ENCODE measurements around the gene B4GALNT3.

The B4GALNT3 gene

DNA sequence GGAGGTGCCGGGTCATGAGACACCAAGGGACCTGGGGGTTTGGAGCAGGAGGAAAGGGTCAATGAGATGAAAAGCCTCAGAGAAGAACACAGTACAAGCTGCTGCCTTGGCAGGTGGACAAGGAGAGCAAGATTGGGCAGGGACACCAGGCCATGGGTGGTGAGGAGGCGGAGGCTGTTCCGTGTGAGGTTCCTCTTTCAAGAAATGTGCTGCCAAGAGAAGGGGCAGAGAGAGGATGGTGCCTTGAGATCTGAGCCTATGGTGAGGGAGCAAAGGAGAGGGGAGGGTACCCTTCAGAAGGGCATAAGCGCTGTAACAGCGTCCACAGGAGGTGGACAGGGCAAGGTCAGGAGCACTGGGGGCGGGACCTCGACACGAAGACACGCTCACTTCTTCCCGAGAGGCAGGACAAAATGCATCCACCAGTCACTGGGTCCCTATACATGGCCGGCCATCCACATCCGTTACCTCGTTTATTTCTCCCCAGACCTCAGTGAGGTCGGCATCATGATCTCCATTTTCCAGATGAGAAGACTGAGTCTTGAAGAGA lies 100.2 kb downstream of the B4GALNT3 start:
- DNase-seq (ENCODE audit: low spot score) = no peak

DNA sequence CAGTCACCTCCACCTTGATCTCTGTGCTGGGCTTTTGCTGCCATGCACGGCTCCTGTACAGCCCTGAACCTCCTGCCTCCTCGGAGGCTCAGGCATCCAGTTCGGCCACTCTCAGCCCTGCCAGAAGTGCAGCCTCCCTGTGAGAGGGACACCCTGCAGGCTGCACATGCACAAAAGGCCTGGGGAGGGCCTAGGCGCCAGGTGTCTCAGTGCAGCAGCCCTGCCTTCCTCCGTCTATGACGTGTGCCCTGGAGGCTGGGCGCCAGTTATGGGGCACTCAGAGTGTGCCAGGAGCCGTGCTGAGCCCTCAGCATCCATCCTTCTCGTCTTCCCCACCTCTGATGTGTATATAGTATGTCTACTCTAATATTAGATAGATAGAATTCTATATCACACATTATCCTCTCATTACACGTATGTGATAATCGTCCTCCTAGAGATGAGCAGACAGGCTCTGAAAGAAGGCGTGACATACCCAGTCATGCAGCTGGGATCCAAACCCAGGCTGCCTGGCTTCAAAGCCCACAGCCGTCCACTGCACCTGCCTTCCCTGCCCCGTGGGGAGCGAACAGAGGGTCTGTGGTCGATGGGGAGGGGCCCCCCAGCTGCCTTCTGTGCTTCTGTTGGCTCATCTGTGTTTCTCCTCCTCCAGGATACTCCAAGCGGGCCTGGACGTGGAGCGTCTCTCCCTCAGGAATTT lies 101.1 kb downstream of the B4GALNT3 start:
- no peak for DNase-seq (ENCODE audit: low spot score)

DNA sequence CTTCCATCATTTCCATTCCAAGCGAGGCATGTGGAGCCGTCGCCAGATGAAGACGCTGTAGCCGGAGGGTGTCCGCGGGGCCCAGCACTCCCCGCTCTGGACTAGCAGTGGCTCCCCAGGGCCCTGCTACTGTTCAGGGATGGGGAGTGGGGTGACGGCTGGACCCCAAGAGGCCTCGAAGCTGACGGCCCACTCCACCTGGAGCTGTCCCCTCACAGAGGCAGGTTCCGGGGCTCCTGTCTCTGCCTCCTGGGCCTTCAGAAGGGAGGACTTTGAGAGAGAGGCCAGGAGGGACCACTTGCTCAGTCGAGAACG lies 101.6 kb downstream of the B4GALNT3 start:
- no peak for DNase-seq (ENCODE audit: low spot score)

DNA sequence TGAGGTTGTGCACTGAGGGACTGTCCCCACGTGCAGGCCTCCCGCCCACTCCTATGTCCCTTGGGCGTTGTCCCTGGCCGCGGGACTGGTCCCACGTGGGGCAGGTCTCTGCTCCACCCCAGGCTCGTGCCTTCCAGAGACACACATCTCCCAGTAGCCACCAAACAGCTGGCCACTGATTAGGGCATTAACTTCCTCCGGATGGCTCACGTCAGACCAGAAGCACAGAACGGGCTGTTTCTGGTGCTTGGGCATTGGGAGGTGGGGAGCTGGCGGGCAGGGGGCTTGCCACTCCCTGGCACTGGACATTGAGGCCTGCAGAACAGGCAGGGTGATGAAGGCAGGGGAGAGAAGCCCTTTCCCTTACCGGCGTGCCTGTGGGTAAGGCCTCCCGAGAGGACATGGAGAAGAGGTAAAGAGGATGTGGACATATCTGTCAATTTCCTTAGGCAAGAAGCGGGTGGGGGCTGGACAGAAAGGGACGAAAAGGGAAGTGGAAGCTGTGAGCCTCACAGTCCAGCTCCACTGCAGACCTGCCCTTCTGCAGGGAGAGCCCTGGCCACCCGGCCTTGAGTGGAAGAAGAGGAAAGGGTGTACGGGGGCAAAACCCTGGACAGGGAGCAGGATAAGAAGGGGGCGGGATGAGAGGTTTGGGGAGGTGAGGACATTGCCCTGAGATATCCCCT lies 102.3 kb downstream of the B4GALNT3 start:
- DNase-seq (ENCODE audit: low spot score) = no peak

DNA sequence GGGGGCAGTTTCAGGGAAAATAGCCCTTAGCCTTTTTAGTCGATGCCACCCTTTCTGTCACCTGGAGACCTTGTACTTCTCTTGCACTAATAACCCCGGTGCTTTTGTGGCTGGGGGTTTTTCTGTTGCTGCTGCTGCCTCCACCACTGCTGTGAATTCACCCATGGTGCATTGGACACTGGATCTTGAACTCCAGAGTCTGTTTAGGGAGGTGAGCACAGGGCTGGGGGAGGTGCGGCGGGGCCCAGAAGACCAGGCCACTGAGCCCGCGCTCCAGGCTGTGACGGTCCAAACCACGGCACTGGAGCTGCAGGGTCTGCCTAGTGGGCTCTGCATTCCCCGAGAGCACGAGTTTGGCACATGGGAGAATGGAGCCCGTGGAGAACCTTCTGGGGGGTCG lies 102.9 kb downstream of the B4GALNT3 start:
- DNase-seq (ENCODE audit: low spot score) = no peak

DNA sequence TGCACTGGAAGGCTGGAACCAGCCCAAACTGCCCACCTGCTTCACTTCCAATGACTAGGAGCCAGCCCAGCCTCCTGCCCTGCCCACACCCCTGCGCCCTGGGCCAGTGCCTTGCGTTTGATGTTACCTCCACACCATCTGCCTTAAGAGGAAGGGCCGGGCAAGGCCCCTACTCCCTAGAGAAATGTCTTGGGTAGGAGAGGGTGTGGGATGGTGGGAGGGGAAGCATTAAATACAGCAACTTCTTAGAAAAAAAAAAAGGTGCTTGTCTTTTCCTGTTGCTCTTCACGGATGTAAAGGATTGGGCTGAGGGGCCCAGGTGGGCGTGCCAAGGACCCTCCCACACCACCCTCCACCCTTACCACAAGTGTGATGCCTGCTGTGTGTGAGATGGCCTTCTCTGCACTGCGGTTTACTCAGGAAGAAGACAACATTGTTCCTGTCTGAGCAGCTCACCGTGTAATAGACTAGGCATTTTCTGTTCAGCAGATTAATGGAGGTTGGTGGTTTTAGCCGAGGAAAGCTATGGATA lies 103.6 kb downstream of the B4GALNT3 start:
- no peak for DNase-seq (ENCODE audit: low spot score)

DNA sequence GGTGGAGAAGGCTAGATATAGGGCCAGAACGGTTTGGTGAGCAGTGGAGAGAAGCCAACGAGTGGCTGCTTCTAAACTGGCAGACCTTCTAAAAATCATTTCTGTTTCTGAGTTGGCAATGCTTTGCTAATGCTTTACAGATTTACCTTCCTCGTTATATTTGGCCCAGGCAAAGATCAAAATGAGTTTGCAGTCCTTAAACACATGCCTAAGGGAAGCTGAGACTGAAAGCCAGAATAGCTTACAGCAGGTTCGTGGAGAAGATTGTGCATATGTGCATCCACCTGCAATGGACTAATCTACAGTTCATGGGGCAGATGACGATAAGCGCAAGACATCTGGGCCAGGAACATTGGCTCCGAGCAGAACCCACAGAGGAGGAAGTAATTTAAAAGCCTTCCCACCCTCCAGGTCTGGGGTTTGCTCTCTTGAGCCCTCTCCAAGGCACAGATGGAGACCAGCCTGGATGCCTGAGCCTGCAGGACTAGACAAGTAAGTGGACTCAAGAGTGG lies 104.1 kb downstream of the B4GALNT3 start:
- DNase-seq (ENCODE audit: low spot score) = no peak

DNA sequence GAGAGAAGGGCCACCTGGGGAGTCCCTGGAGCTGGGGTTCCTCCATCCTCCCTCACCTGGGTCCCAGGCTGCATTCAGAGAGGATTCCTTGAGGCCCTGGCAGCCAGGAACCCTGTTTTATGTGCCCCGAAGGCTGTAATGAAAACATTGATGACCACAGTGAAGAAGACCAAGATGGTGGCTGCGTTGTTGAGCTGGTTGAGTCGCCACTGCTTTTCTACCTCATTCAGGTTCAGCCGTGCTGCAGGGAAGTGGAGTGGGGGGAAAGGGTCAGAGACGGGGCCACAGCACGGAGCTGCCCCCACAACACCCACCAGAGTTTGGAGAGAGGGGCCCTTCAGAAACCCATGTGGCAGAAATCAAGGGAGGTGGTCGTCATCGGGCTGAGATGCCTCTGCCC lies 105.4 kb downstream of the B4GALNT3 start:
- no peak for DNase-seq (ENCODE audit: low spot score)

DNA sequence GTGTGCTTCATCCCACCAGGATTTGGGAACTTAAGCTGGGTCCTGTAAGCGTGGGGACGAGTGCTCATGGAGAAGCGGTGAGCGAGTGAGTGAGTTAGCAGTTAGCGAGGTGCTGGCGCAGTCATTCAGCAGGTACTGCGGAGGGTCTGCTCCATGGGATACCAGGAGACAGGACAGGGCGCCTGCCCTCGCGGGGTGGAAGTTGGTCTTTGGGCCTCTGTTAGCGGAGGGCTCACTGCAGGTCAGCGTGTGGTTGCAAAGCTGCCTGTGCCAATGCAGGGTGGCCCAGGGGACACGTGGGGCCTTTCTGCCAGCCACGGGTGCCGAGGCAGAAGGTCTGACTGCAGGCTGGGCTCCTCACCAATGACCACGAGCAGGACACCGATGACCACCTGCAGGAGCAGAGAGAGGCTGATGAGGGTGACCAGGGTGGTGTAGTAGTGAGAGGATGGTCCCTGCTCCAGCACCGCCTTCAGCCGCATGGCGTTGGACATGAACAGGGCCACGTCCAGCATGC lies 105.9 kb downstream of the B4GALNT3 start:
- no peak for DNase-seq (ENCODE audit: low spot score)

DNA sequence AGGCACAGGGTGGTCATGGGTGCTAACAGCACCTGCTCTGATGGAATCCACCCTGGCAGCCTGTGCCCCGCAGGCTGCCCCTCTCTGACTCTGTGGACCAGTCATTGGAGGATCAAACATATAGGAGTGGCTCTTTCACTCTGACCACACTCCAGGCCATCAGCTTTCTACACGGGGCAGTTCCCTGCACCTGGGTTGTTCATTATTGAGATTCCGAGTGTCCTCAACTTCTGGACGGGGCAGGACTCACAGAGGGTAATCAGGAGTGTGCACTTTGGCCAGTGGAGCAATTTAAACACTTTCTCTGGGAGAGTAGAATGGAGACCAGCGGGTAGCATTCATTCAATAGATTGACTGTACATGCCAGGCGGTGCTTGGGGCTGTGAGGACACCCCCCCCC lies 108.7 kb downstream of the B4GALNT3 start:
- DNase-seq (ENCODE audit: low spot score) = no peak

DNA sequence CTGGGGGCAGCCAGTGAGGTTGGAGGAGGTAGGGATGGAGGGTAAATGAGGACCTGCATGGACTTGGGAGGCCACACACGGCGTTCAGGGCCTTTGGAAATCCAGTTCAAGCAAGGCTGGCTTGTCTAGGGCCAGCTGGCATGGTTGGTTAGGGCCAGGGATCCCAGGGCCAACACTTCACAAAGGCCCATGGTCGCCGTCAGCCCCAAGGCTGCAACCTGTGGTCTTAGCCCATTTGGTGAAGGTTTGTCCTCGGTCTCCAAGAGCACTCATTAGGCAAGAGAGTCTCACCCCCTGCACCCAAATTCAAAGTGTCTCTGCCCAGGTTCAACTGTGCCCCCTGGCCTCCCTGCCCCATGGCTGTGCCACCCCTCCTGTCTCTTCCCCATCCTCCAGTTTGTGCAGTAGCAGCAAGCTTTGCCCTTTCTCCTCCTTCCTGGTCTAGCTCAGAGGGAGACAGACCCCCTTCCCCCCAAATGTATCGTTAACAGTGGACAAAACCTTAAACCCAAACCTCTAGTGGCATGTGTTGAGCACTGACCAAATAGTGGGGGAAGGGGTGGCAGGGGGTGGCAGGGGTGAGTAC lies 109.4 kb downstream of the B4GALNT3 start:
- no peak for DNase-seq (ENCODE audit: low spot score)

DNA sequence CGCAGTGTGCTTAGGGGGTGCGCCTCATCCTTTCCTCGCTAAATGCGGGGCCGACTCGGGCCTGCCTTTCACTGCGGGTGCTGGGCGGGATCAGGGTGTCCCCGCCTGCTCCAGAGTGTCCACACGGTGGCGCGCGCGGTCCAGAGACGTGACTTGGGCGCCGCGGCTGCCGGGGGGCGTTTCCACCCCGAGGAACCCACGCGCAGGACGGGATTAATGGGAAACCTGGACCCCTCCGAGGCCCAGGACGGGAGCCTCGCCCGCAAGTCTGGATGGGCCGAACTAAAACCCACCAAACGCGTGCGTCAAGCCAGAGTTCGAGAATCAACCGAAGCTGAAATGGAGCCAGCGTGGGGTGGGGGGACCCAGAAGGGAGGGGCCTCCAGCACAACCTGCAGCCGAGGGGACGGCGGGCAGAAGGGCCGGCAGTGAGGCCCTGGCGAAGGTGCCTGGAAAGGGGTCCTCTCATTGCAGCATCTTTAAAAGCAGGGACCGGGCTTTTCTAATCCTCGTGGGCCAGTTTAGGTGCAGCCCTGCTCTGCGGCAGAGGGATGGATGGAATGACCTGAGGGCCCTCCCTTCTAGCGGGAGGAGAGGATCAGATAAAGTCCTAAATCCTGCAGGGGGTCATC lies 110.2 kb downstream of the B4GALNT3 start:
- peak; percentile 85 for DNase-seq (ENCODE audit: low spot score)

DNA sequence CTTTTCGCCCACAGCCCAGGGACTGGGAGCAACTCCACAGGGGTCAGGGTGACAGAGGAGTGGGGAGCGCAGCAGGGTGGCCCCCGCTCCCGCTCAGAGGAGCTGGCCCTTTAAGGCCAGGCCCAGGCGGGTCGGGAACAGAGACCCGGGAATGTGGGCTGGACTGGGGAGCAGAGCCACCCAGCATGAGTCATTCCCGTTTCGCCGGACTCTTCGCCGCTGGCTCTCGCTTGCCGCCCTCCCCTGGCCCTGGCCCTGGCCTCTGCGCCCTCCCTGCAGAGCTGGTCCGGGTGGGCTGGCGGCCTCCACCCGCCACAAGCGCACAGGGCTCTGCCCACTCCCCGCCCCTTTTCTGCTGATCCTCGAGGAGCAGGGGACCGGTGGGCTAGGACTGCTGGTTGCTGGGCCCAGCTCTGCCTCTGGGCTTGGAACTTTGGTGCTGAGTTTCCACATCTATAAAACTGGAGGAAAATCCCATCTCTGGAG lies 110.7 kb downstream of the B4GALNT3 start:
- DNase-seq (ENCODE audit: low spot score) = peak; percentile 94

DNA sequence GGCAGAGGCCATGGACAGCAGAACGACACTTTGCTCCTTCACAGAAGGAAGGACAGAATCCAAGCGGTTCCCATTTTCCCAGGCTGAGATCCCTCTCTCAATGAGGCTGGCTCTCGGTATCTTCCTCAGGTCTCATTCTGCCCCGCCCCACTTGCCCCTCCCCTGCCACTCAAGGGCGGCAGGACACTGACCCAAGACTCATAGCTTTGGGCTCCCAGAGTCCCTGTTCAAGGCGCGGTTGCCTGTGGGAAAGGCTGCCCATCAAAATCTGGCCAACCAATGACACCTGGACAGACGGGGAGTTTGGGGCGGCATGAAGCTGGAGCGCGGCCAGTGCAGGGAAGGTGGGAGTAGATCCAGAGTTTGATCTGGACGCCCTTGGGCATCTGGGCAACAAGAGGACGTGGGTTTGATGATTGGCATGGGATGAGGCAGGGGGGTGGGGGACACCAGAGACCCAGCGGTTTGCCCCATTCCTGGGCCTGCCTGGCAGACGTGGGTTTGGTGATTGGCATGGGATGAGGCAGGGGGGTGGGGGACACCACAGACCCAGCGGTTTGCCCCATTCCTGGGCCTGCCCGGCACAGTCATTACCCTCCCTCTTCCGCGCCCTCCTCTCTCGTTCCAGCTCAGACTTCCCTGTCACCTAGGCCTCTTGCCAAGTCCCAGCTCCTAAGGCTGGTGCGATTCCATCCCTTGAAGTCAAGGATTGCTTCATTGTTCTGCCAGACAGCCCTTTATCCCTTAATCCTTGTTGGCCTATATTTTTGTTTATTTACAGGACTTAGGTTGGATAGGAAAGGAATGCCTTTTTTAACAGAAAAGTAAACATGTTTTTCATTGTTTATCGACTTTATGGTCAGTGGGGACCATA lies 111.4 kb downstream of the B4GALNT3 start:
- peak; percentile 93 for DNase-seq (ENCODE audit: low spot score)

DNA sequence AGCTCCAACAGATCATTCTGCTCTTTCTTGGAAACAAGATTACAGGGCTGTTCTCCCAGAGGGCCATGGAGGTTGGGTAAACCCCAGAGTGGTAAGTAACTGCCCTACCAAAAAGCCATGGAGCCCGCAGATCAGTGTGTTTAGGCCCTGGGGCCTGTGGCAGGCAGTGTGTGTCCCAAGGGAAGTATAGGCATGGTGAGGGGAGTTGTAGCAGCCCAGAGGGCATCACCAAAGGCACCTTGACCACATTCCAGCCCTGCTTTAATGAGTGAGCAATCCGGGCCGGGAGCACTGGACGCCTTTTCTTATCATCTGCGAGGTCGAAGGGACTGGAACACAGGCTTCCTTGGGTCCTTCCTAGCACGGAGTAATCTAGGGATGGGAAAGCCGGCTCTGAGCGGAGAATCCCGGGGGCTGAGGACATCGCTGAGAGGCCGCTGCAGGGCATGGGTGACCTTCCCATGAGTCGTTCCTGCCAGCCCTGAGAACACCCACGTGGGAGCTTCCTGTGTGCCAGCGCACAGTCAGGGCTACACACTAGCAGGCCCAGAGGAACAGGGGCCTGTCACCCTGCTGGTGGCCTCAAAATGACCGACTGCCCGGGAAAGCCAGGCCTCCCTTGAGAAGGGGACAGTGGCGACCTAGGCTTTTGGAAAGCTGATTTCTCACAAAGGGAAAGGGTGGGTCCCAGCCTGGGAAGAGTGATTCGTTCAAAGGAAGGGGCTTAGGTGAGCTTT lies 112.2 kb downstream of the B4GALNT3 start:
- peak; percentile 90 for DNase-seq (ENCODE audit: low spot score)

DNA sequence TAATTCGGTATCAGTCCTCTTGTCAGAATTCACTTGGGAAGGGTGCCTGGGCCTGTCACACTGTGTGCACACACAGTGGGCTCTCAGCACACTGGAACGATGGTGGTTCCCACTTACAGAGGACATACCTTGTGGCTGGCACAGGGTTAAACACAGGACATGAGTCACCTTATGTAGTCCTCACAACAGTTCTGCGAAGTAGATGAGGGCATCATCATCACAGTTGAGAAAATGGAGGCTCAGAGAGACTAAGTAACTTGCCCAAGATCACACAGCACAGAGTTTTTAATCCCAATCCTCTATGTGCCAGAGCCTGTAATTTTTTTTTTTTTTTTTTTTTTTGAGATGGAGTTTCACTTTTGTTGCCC lies 112.8 kb downstream of the B4GALNT3 start:
- peak; percentile 95 for DNase-seq (ENCODE audit: low spot score)

DNA sequence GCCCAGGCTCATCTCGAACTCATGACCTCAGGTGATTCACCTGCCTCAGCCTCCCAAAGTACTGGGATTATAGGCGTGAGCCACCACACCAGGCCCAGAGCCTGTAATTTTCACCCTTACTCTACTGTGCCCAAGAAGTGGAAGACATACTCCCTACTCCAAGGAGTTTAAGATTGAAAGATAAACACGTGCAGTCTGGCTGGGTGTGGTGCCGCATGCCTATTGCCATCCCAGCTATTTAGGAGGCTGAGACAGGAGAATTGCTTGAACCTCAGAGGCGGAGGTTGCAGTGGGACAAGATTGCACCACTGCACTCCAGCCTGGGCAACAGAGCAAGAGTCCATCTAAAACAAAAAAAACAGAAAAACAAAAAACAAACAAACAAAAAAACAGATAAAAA lies 113.5 kb downstream of the B4GALNT3 start:
- DNase-seq (ENCODE audit: low spot score) = no peak

DNA sequence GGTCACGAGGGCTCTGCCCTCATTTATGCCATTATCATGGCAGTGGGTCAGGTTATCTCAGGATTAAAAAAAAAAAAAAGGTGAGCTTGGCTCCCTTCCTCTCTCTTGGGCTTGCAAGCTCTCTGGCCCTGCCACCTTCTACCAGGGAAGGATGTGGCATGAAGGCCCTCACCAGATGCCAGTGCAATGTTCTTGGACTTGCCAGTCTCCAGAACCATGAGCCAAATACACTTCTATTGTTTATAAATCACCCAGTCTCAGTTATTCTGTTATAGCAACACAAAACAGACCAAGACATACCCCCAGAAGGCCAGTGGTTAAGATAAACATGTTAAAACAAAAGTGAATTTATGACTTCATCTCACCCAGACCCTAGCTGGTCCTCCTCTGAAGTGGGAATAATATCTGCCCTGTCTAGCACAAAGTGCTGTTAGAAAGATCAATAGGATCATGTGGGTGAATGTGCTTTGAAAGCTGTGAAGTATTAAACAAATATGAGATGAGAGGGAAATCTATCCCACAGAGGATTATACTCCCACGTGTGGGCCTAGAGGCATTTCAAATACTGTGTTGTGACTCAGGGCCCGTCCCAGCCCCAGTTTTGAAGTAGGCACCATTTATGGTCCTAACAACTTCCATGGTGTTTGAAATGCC lies 114.9 kb downstream of the B4GALNT3 start:
- DNase-seq (ENCODE audit: low spot score) = no peak

DNA sequence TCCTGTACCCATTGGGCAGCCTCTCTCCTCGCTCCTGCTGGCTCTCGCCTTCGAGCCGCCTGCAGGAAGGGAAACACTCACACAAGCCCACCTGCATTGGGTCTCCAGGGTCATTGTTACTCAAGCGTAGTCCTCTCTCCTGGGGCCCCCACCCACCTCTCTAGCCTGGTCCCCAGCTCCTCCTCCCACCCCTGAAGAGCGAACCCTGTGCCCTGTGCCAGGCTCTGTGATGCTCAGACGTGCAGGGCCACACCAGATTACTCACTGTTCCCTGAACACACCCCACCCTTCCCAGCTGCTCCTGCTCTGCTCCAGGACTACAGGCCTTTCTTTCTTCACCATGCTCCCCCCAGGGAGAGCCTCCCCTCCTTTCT lies 115.4 kb downstream of the B4GALNT3 start:
- DNase-seq (ENCODE audit: low spot score) = no peak

Data from RKO (cell line).